HepG2 (cell line): ENCODE results near the gene SCAPER. TPM values are rescaled to one million over a fixed set of nuclear protein-coding genes. Genes with fewer than 3 reads are reported as not detected.

ENCODE experiments used
- ATAC-seq: fragments of 200-7000 bp; cut with Tn5 transposase; 3 replicates; pipeline ENCODE4 v1.9.1; 2020; ENCODE audit warnings: mild to moderate bottlenecking, moderate library complexity
- BruUV-seq: library from RNA; stranded (reverse); fragments of 400-500 nt; replicated peaks from 2 replicates; lab custom pipeline; 2021; lab: Mats Ljungman, UMichigan
- CTCF ChIA-PET: fragments of 300-600 bp; formaldehyde crosslinking; extraction: SDS; loops from one replicate; lab custom pipeline; 2021; ENCODE audit warnings: low total read pairs, inconsistent platforms, low intra/inter-chr PET ratio; lab: Yijun Ruan, JAX
- POLR2A ChIA-PET: fragments of 350-600 bp; sonication (Branson Sonifier 250); formaldehyde crosslinking; loops from one replicate; lab custom pipeline; 2020; ENCODE audit warnings: antibody characterized with exemption, inconsistent platforms; lab: Yijun Ruan, JAX
- DNase-seq: peaks from one replicate; pipeline ENCODE4 v3.0.0-alpha.2; 2015; ENCODE audit warnings: low spot score
- FAIRE-seq: peaks from 3 replicates; lab custom pipeline; 2011; peaks lifted over from hg19 to GRCh38; lab: Jason Lieb, UNC
- H2AFZ ChIP-seq: one replicate; pipeline ENCODE4 v1.6.1; 2011; ENCODE audit warnings: low read length, inconsistent platforms
- H3K27ac ChIP-seq: fragments of 300-600 bp; 3 replicates; pipeline ENCODE4 v1.8.0; 2011; ENCODE audit warnings: mixed run types, mild to moderate bottlenecking, mixed read lengths, low read length, inconsistent platforms; ENCODE audit not compliant: insufficient read depth; ENCODE audit errors: extremely low read length
- H3K27me3 ChIP-seq, 2 experiments: fragments of 200-600 bp in 1 of 2; 2 replicates in 1 of 2; 3 replicates in 1 of 2; pipeline versions ENCODE4 v1.6.0 to v1.8.0; 2011; ENCODE audit warnings: low read length in 2 of 2, mild to moderate bottlenecking in 2 of 2, moderate library complexity in 2 of 2, inconsistent platforms in 1 of 2; ENCODE audit not compliant: insufficient read depth in 2 of 2, control insufficient read depth in 1 of 2
- H3K36me3 ChIP-seq, 2 experiments: fragments of 200-600 bp in 1 of 2; replicated peaks in 1 of 2; 2 replicates in 1 of 2; 3 replicates in 1 of 2; pipeline versions ENCODE4 v1.5.1 to v1.8.0; 2011; ENCODE audit warnings: low read length in 2 of 2, inconsistent platforms in 1 of 2; ENCODE audit not compliant: insufficient read depth in 2 of 2, control insufficient read depth in 1 of 2
- H3K4me1 ChIP-seq: 2 replicates; pipeline ENCODE4 v1.5.1; 2012; ENCODE audit warnings: low read length, inconsistent platforms; ENCODE audit not compliant: insufficient read depth
- H3K4me2 ChIP-seq: 2 replicates; pipeline ENCODE4 v1.6.0; 2011; ENCODE audit warnings: low read depth, low read length, inconsistent platforms
- H3K4me3 ChIP-seq, 3 experiments: fragments of 200-600 bp in 1 of 3; sonication (generic), shearing (Covaris generic) in 1 of 3; replicated peaks in 1 of 3; 2 replicates each; pipeline ENCODE4 v1.5.1; 2011 to 2016; ENCODE audit warnings: low read length in 3 of 3, inconsistent platforms in 2 of 3, low read depth in 2 of 3, mild to moderate bottlenecking in 2 of 3, control low read depth in 1 of 3, mixed read lengths in 1 of 3; ENCODE audit not compliant: insufficient read depth in 1 of 3
- H3K79me2 ChIP-seq: one replicate; pipeline ENCODE4 v1.6.1; 2011; ENCODE audit warnings: low read length, inconsistent platforms; ENCODE audit not compliant: insufficient read depth
- H3K9ac ChIP-seq: 2 replicates; pipeline ENCODE4 v1.6.0; 2011; ENCODE audit warnings: mild to moderate bottlenecking, low read depth, low read length, inconsistent platforms; ENCODE audit not compliant: insufficient read depth
- H3K9me3 ChIP-seq: 2 replicates; pipeline ENCODE4 v1.5.1; 2012; ENCODE audit warnings: mild to moderate bottlenecking, low read length
- H4K20me1 ChIP-seq: 2 replicates; pipeline ENCODE4 v1.6.0; 2011; ENCODE audit warnings: inconsistent platforms, mild to moderate bottlenecking, low read length, moderate library complexity; ENCODE audit not compliant: insufficient read depth
- BCL6 ChIP-seq: IDR thresholded peaks from 2 replicates; pipeline ENCODE4 v1.6.1; 2016; ENCODE audit warnings: missing genetic modification reagents, missing compliant biosample characterization
- HDAC2 ChIP-seq: sonication (generic); formaldehyde crosslinking; IDR thresholded peaks from 2 replicates; pipeline ENCODE4 v1.4.0; 2020; ENCODE audit warnings: missing genetic modification reagents
- MAFG ChIP-seq: sonication (generic); formaldehyde crosslinking; IDR thresholded peaks from 2 replicates; pipeline ENCODE4 v1.5.1; 2020; ENCODE audit warnings: mild to moderate bottlenecking, missing genetic modification reagents
- SAP130 ChIP-seq: IDR thresholded peaks from 2 replicates; pipeline ENCODE4 v1.6.1; 2016; ENCODE audit warnings: low read depth
- SIN3A ChIP-seq: IDR thresholded peaks from 2 replicates; pipeline ENCODE4 v1.6.1; 2011; ENCODE audit warnings: low read depth, mild to moderate bottlenecking, control low read depth, low read length, borderline replicate concordance
- TEAD3 ChIP-seq: optimal IDR thresholded peaks from 2 replicates; pipeline ENCODE3; 2016; ENCODE audit warnings: borderline replicate concordance
- TGIF2 ChIP-seq: IDR thresholded peaks from 2 replicates; pipeline ENCODE4 v1.6.1; 2016; ENCODE audit warnings: control low read depth, missing compliant biosample characterization
- ZFX ChIP-seq: sonication (generic); formaldehyde crosslinking; IDR thresholded peaks from 2 replicates; pipeline ENCODE4 v1.4.0; 2020; ENCODE audit warnings: mild to moderate bottlenecking, low read depth, missing genetic modification reagents, moderate library complexity
- ZNF12 ChIP-seq: sonication (generic); formaldehyde crosslinking; IDR thresholded peaks from 2 replicates; pipeline ENCODE4 v1.5.0; 2020; ENCODE audit warnings: missing genetic modification reagents
- ZNF232 ChIP-seq: sonication (generic); formaldehyde crosslinking; IDR thresholded peaks from 2 replicates; pipeline ENCODE4 v1.4.0; 2020; ENCODE audit warnings: missing genetic modification reagents, borderline replicate concordance
- ZNF772 ChIP-seq: sonication (generic); formaldehyde crosslinking; IDR thresholded peaks from 2 replicates; pipeline ENCODE4 v1.5.0; 2020; ENCODE audit warnings: mild to moderate bottlenecking, missing genetic modification reagents
- WGBS: methylation state at CpG from one replicate; pipeline ENCODE4 v1.1.6; 2017; ENCODE audit warnings: low lambda C conversion rate; 5-methylcytosine and 5-hydroxymethylcytosine counted together
- in situ Hi-C: cut with HindIII; loops from 2 replicates; pipeline ENCODE4 v1.10.0; 2017; ENCODE audit warnings: low pct_unique_long_range_greater_than_20kb; ENCODE audit not compliant: extremely low pct_ligation_motif_present
- intact Hi-C: fragments of 100-400 bp; cut with micrococcal nuclease; formaldehyde crosslinking; loops from one replicate; pipeline ENCODE4 v1.10.0; 2022; ENCODE audit not compliant: unreplicated experiment
- polyA plus RNA-seq, 8 experiments: library from polyadenylated mRNA; depleted of rRNA in 3 of 8; stranded (reverse) in 7 of 8; unstranded in 1 of 8; fragments of >200 nt; fragmentation: Illumina TruSeq in 4 of 8; extraction: Trizol in 4 of 8; gene quantifications; 2 replicates each; pipeline versions ENCODE4 v1.2.1 to v1.2.3, GENCODE V29; 2011 to 2016; ENCODE audit warnings: low read depth in 4 of 8, missing spikeins in 1 of 8, mixed read lengths in 1 of 8; ENCODE audit not compliant: insufficient read depth in 1 of 8
- total RNA-seq, 5 experiments: library from RNA; depleted of rRNA; stranded (reverse); fragments of >200 nt; fragmentation: Illumina TruSeq; extraction: Trizol; gene quantifications; 2 replicates each; pipeline ENCODE4 v1.2.3, GENCODE V29; 2016; ENCODE audit warnings: low read depth in 1 of 5
- TF ChIP-seq, protein P1 (sequence below): sonication (generic); formaldehyde crosslinking; IDR thresholded peaks from 2 replicates; pipeline ENCODE4 v1.4.0; 2020; ENCODE audit warnings: missing genetic modification reagents

SCAPER gene
- total and polyA plus RNA-seq, 2 of the 13 experiments (the other 11 are each of a cell fraction or from before 2014, with no cell fraction given) = 4.3 to 10.5 TPM

DNA sequence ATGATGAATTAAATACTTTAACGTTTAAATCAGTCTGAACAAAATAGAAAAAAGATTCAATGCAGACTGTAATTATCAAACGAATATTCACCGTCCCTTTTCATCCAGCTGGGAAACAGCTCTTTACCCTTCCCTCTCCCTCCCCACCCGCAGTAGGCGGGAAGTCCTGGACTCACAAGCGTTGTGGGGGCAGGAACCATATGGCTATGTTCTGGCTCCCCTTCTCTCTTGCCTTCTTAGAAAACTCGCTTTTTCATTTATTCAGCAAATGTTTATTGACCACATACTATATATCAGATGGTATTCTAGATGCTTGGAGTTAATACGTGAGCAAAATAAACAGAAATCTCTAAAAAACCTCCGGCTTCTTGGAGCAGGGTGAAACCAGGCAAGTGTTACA lies 715 bp upstream of the SCAPER start:
- Histone ChIP-seq H2AFZ (peak overlapping the region; percentile 98), H3K27ac (peak overlapping the region; percentile 70), H3K27me3 (no peaks in the 10 kb centered on the region), H3K9me3 (no peaks in the 10 kb centered on the region), H3K4me1 (peaks cover 37% of the 10 kb centered on the region), H3K9ac (peak overlapping the region; percentile 70; the same call in 1 of the 2 replicates), H3K36me3 (no peaks in the 10 kb centered on the region), H4K20me1 (no peaks in the 10 kb centered on the region), H3K4me2 (peak overlapping the region; percentile 98), H3K4me3 (peak overlapping the region in 1 of 3 experiments; percentile 81; a peak in 2 of 6 replicates), H3K79me2 (peaks cover 4% of the 10 kb centered on the region)
- TSS peak; percentile 73 for BruUV-seq
- ChIA-PET CTCF (no interaction called here), POLR2A (interaction anchor here (0.7 to 4.5 kb wide), 3 partner anchors 18 to 594 kb away, joined by 3 to 28 read pairs (median 5); partner anchors contain the start of genes ETFA and RCN2)
- intact Hi-C loops = no loop called here
- FAIRE-seq (no peak), DNase-seq (no peak), ATAC-seq (peak; percentile 7; the same call in 1 of the 3 replicates)
- in situ Hi-C loops = loop anchor here (10.0 kb wide), 1 partner anchor 129 kb away; no protein-coding TSS in a partner anchor
- no peak for TF ChIP-seq ZNF12
- peak; percentile 10; the same call in 1 of the 2 replicates for TF ChIP-seq ZNF772 (CRISPR knock-in tag)
- WGBS = 24% methylated on average over 9 of the region's 9 CpGs

DNA sequence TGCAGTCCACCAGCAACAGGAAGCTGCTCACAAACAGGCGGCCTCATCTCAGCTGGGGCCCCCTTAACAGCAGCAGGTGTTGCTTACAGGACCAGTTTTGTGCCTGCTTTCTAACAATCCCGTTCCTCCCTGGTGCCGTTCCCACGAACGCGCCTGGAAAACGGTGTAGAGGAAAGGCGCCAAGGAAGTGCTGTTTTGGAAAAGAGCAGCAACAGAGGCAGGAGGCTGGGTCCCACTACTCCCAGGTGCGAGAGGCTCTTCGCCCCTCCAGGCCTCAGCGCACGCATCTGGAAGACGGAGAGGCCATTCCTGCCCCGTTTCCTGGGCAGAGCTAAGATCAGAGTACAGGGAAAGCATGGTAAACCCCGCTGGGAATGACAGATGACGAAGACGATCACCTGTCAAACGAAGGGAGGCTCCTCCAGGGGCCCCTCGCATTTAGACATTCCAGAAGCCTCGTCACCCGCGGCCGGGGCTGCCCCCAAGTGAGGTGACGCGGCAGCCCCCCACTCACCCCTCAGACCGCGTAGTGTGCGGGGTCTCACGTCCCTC lies 603 bp downstream of the SCAPER start:
- peaks cover 4% of the 10 kb centered on the region for H3K79me2 ChIP-seq
- H3K4me2 ChIP-seq = peak overlapping the region; percentile 98
- H3K4me1 ChIP-seq = peaks cover 44% of the 10 kb centered on the region
- intact Hi-C loops = loop anchor here (5.0 kb wide), 1 partner anchor 128 kb away; no protein-coding TSS in a partner anchor
- POLR2A ChIA-PET = interaction anchor here (0.8 to 4.5 kb wide), 2 partner anchors 17 to 26 kb away, joined by 3 to 28 read pairs; partner anchors contain the start of gene RCN2
- in situ Hi-C loops = loop anchor here (10.0 kb wide), 1 partner anchor 130 kb away; no protein-coding TSS in a partner anchor
- DNase-seq (peak; percentile 28), FAIRE-seq (no peak), ATAC-seq (peak; percentile 76)
- H3K9ac ChIP-seq = peak overlapping the region; percentile 70
- H3K4me3 ChIP-seq = peak overlapping the region; percentile 61 to 81 (median 81)
- peak overlapping the region; percentile 70 for H3K27ac ChIP-seq
- CTCF ChIA-PET = no interaction called here
- H4K20me1 ChIP-seq = no peaks in the 10 kb centered on the region
- H3K27me3 ChIP-seq = no peaks in the 10 kb centered on the region
- BruUV-seq = no TSS peak
- H3K9me3 ChIP-seq = no peaks in the 10 kb centered on the region
- no peak overlapping the region for H2AFZ ChIP-seq
- 2% methylated on average over 9 of the region's 29 CpGs for WGBS
- H3K36me3 ChIP-seq = no peaks in the 10 kb centered on the region
- TF ChIP-seq TGIF2 (peak; percentile 93; the same call in 1 of the 2 replicates), TEAD3 (CRISPR knock-in tag) (no peak), HDAC2 (CRISPR knock-in tag) (peak; percentile 14), SIN3A (peak; percentile 66; the same call in 1 of the 2 replicates), SAP130 (CRISPR knock-in tag) (peak; percentile 58), ZNF232 (CRISPR knock-in tag) (peak; percentile 80; the same call in 1 of the 2 replicates), BCL6 (peak; percentile 81), MAFG (CRISPR knock-in tag) (no peak), ZFX (peak; percentile 28; the same call in 1 of the 2 replicates)
- TF ChIP-seq, protein P1, sequence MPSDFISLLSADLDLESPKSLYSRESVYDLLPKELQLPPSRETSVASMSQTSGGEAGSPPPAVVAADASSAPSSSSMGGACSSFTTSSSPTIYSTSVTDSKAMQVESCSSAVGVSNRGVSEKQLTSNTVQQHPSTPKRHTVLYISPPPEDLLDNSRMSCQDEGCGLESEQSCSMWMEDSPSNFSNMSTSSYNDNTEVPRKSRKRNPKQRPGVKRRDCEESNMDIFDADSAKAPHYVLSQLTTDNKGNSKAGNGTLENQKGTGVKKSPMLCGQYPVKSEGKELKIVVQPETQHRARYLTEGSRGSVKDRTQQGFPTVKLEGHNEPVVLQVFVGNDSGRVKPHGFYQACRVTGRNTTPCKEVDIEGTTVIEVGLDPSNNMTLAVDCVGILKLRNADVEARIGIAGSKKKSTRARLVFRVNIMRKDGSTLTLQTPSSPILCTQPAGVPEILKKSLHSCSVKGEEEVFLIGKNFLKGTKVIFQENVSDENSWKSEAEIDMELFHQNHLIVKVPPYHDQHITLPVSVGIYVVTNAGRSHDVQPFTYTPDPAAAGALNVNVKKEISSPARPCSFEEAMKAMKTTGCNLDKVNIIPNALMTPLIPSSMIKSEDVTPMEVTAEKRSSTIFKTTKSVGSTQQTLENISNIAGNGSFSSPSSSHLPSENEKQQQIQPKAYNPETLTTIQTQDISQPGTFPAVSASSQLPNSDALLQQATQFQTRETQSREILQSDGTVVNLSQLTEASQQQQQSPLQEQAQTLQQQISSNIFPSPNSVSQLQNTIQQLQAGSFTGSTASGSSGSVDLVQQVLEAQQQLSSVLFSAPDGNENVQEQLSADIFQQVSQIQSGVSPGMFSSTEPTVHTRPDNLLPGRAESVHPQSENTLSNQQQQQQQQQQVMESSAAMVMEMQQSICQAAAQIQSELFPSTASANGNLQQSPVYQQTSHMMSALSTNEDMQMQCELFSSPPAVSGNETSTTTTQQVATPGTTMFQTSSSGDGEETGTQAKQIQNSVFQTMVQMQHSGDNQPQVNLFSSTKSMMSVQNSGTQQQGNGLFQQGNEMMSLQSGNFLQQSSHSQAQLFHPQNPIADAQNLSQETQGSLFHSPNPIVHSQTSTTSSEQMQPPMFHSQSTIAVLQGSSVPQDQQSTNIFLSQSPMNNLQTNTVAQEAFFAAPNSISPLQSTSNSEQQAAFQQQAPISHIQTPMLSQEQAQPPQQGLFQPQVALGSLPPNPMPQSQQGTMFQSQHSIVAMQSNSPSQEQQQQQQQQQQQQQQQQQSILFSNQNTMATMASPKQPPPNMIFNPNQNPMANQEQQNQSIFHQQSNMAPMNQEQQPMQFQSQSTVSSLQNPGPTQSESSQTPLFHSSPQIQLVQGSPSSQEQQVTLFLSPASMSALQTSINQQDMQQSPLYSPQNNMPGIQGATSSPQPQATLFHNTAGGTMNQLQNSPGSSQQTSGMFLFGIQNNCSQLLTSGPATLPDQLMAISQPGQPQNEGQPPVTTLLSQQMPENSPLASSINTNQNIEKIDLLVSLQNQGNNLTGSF (CRISPR knock-in tag) = no peak
